ENCODE data around the gene MBD5.
"Not testable (repeated sequence)": the region's sequence is repeated elsewhere in the genome, so short reads cannot be mapped to it uniquely, and the experiment has no call there.

The MBD5 gene

GRCh38 chr2:148543088-148543540 lies 522.2 kb downstream of the MBD5 start:
- peaks cover 65% of the 10 kb centered on the region for H3K4me1 Mint-ChIP-seq (ENCODE audit: low read depth)
- H3K27me3 Mint-ChIP-seq; H3K36me3 Mint-ChIP-seq (ENCODE audit: low read depth); intact Hi-C loops (cut with micrococcal nuclease); H3K4me3 Mint-ChIP-seq; H3K9me3 Mint-ChIP-seq: not testable (repeated sequence)
- H3K27ac Mint-ChIP-seq = peak overlapping the region; percentile 26

- Mint-ChIP-seq H3K9me3 (no peaks in the 10 kb centered on the region), H3K4me3 (no peak overlapping the region), H3K36me3 (ENCODE audit: low read depth) (no peaks in the 10 kb centered on the region), H3K27me3 (peaks cover 11% of the 10 kb centered on the region), H3K4me1 (ENCODE audit: low read depth) (peaks cover 40% of the 10 kb centered on the region), H3K27ac (peak overlapping the region; percentile 0)
- intact Hi-C loops (cut with micrococcal nuclease) = no loop called here
These were observed 524.7 kb downstream of the MBD5 start for GRCh38 chr2:148545390-148546256.

GRCh38 chr2:148546270-148546669 lies 525.4 kb downstream of the MBD5 start:
- H3K27ac Mint-ChIP-seq = peak overlapping the region; percentile 0
- peaks cover 34% of the 10 kb centered on the region for H3K4me1 Mint-ChIP-seq (ENCODE audit: low read depth)
- H3K36me3 Mint-ChIP-seq (ENCODE audit: low read depth) = no peaks in the 10 kb centered on the region
- no peaks in the 10 kb centered on the region for H3K9me3 Mint-ChIP-seq
- intact Hi-C loops (cut with micrococcal nuclease) = no loop called here
- no peak overlapping the region for H3K4me3 Mint-ChIP-seq
- peaks cover 11% of the 10 kb centered on the region for H3K27me3 Mint-ChIP-seq

GRCh38 chr2:148548716-148549400 lies 528.0 kb downstream of the MBD5 start:
- Mint-ChIP-seq H3K27me3 (peaks cover 4% of the 10 kb centered on the region), H3K4me1 (ENCODE audit: low read depth) (peaks cover 27% of the 10 kb centered on the region), H3K27ac (no peak overlapping the region), H3K9me3 (no peaks in the 10 kb centered on the region), H3K36me3 (ENCODE audit: low read depth) (no peaks in the 10 kb centered on the region), H3K4me3 (no peak overlapping the region)
- intact Hi-C loops (cut with micrococcal nuclease) = no loop called here

GRCh38 chr2:148552675-148553331 lies 531.9 kb downstream of the MBD5 start:
- Mint-ChIP-seq H3K9me3 (peaks cover under 1% of the 10 kb centered on the region), H3K4me3 (no peak overlapping the region), H3K27ac (no peak overlapping the region), H3K4me1 (ENCODE audit: low read depth) (no peaks in the 10 kb centered on the region), H3K27me3 (peaks cover 4% of the 10 kb centered on the region), H3K36me3 (ENCODE audit: low read depth) (no peaks in the 10 kb centered on the region)
- intact Hi-C loops (cut with micrococcal nuclease) = no loop called here

- intact Hi-C loops (cut with micrococcal nuclease) = no loop called here
These were observed 532.5 kb downstream of the MBD5 start for GRCh38 chr2:148553332-148553887.

GRCh38 chr2:148554459-148555247 lies 533.8 kb downstream of the MBD5 start:
- Mint-ChIP-seq H3K9me3 (peaks cover 10% of the 10 kb centered on the region), H3K4me1 (ENCODE audit: low read depth) (no peaks in the 10 kb centered on the region), H3K27me3 (no peaks in the 10 kb centered on the region), H3K27ac (no peak overlapping the region), H3K36me3 (ENCODE audit: low read depth) (no peaks in the 10 kb centered on the region), H3K4me3 (no peak overlapping the region)
- intact Hi-C loops (cut with micrococcal nuclease) = no loop called here

More at GRCh38 chr2:148553332-148553887, 532.5 kb downstream of the MBD5 start:
- Mint-ChIP-seq H3K36me3 (ENCODE audit: low read depth) (no peaks in the 10 kb centered on the region), H3K4me3 (no peak overlapping the region), H3K9me3 (peaks cover 7% of the 10 kb centered on the region), H3K27ac (no peak overlapping the region), H3K4me1 (ENCODE audit: low read depth) (no peaks in the 10 kb centered on the region), H3K27me3 (peaks cover 2% of the 10 kb centered on the region)

- H3K4me3 Mint-ChIP-seq = no peak overlapping the region
These were observed 534.9 kb downstream of the MBD5 start for GRCh38 chr2:148555622-148556294.

GRCh38 chr2:148557844-148558436 lies 537.0 kb downstream of the MBD5 start:
- H3K9me3 Mint-ChIP-seq = peaks cover 10% of the 10 kb centered on the region
- H3K4me3 Mint-ChIP-seq = no peak overlapping the region
- intact Hi-C loops (cut with micrococcal nuclease) = no loop called here
- H3K27me3 Mint-ChIP-seq = no peaks in the 10 kb centered on the region
- H3K4me1 Mint-ChIP-seq (ENCODE audit: low read depth) = no peaks in the 10 kb centered on the region
- no peak overlapping the region for H3K27ac Mint-ChIP-seq
- H3K36me3 Mint-ChIP-seq (ENCODE audit: low read depth) = no peaks in the 10 kb centered on the region

More at GRCh38 chr2:148555622-148556294, 534.9 kb downstream of the MBD5 start:
- Mint-ChIP-seq H3K27ac (no peak overlapping the region), H3K4me1 (ENCODE audit: low read depth) (no peaks in the 10 kb centered on the region), H3K27me3 (no peaks in the 10 kb centered on the region), H3K36me3 (ENCODE audit: low read depth) (no peaks in the 10 kb centered on the region), H3K9me3 (peaks cover 10% of the 10 kb centered on the region)
- intact Hi-C loops (cut with micrococcal nuclease) = no loop called here

- H3K9me3 Mint-ChIP-seq = peaks cover 10% of the 10 kb centered on the region
- no peaks in the 10 kb centered on the region for H3K36me3 Mint-ChIP-seq (ENCODE audit: low read depth)
- intact Hi-C loops (cut with micrococcal nuclease) = no loop called here
- H3K4me1 Mint-ChIP-seq (ENCODE audit: low read depth) = no peaks in the 10 kb centered on the region
- H3K27ac Mint-ChIP-seq = no peak overlapping the region
- peaks cover 1% of the 10 kb centered on the region for H3K27me3 Mint-ChIP-seq
- no peak overlapping the region for H3K4me3 Mint-ChIP-seq
These were observed 539.6 kb downstream of the MBD5 start for GRCh38 chr2:148560496-148560895.

GRCh38 chr2:148561389-148561788 lies 540.5 kb downstream of the MBD5 start:
- intact Hi-C loops (cut with micrococcal nuclease) = no loop called here
- H3K4me1 Mint-ChIP-seq (ENCODE audit: low read depth) = no peaks in the 10 kb centered on the region
- no peaks in the 10 kb centered on the region for H3K36me3 Mint-ChIP-seq (ENCODE audit: low read depth)
- H3K27ac Mint-ChIP-seq = no peak overlapping the region
- H3K9me3 Mint-ChIP-seq = peaks cover 10% of the 10 kb centered on the region
- peaks cover 3% of the 10 kb centered on the region for H3K27me3 Mint-ChIP-seq
- no peak overlapping the region for H3K4me3 Mint-ChIP-seq

GRCh38 chr2:148565272-148565894 lies 544.5 kb downstream of the MBD5 start:
- Mint-ChIP-seq H3K9me3 (no peaks in the 10 kb centered on the region), H3K27ac (no peak overlapping the region), H3K4me3 (no peak overlapping the region), H3K36me3 (ENCODE audit: low read depth) (no peaks in the 10 kb centered on the region), H3K4me1 (ENCODE audit: low read depth) (no peaks in the 10 kb centered on the region), H3K27me3 (peaks cover 5% of the 10 kb centered on the region)
- intact Hi-C loops (cut with micrococcal nuclease) = loop anchor here (2.0 kb wide), 1 partner anchor 425 kb away; no protein-coding TSS in a partner anchor

All from dendritic cell treated with granulocyte-macrophage colony-stimulating factor and Interleukin-4, amounts not matched to agents 40 ng/mL and 50 ng/mL, for 4 days (primary cell).